Fibroblast of lung (primary cell): ENCODE results near the gene PPP6R3.
"Not testable (repeated sequence)": the region's sequence is repeated elsewhere in the genome, so short reads cannot be mapped to it uniquely, and the experiment has no call there.

Experiments
- EZH2 ChIP-seq: IDR thresholded peaks from 2 replicates; pipeline ENCODE4 v1.5.1; 2012; ENCODE audit warnings: low read length, control low read depth, mild to moderate bottlenecking; ENCODE audit errors: missing control alignments
- TF ChIP-seq, protein P1 (sequence below), 2 donors: IDR thresholded peaks in 1 of 2; conservative IDR thresholded peaks in 1 of 2; 1 replicate in 1 of 2; 2 replicates in 1 of 2; pipeline ENCODE4 v1.5.1; 2011 to 2012; ENCODE audit warnings: low read length in 2 of 2, control low read depth in 1 of 2, inconsistent platforms in 1 of 2, low read depth in 1 of 2, mild to moderate bottlenecking in 1 of 2

DNA sequence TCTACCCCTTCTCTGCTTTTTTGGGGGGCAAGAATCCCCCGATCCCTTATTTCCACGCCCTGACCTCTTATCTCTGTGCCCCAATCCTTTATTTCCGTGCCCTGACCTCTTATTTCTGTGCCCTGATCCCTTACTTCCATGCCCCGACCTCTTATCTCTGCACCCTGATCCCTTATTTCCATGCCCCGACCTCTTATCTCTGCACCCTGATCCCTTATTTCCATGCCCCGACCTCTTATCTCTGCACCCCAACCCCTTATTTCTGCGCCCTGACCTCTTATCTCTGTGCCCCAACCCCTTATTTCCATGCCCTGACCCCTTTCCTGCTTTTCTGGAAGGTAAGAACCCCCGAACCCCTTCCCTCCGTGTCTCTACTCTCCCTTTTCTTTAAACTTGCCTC is 163.2 kb downstream of the PPP6R3 start:
- TF ChIP-seq, protein P1, sequence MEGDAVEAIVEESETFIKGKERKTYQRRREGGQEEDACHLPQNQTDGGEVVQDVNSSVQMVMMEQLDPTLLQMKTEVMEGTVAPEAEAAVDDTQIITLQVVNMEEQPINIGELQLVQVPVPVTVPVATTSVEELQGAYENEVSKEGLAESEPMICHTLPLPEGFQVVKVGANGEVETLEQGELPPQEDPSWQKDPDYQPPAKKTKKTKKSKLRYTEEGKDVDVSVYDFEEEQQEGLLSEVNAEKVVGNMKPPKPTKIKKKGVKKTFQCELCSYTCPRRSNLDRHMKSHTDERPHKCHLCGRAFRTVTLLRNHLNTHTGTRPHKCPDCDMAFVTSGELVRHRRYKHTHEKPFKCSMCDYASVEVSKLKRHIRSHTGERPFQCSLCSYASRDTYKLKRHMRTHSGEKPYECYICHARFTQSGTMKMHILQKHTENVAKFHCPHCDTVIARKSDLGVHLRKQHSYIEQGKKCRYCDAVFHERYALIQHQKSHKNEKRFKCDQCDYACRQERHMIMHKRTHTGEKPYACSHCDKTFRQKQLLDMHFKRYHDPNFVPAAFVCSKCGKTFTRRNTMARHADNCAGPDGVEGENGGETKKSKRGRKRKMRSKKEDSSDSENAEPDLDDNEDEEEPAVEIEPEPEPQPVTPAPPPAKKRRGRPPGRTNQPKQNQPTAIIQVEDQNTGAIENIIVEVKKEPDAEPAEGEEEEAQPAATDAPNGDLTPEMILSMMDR (conservative IDR thresholded peaks at IDR 0.05 in 1 of 2, IDR thresholded peaks at IDR 0.05 in 1 of 2; ENCODE audit: low read depth in 1 of 2, low read length in 2 of 2): not testable (repeated sequence)
- not testable (repeated sequence) for TF ChIP-seq EZH2
